Fibroblast of mammary gland (primary cell): Measurements from ENCODE around the gene EEF1AKMT2.

Experiments used
- DNase-seq: peaks from one replicate; pipeline ENCODE4 v3.0.0-alpha.2; 2010; ENCODE audit warnings: low read depth
- H3K4me3 ChIP-seq: 2 replicates; pipeline ENCODE4 v1.5.1; 2011; ENCODE audit warnings: low read depth, mild to moderate bottlenecking, low read length, moderate library complexity; ENCODE audit not compliant: control insufficient read depth
- CTCF ChIP-seq: conservative IDR thresholded peaks from 2 replicates; pipeline ENCODE4 v1.5.1; 2011; ENCODE audit warnings: low read depth, low read length, inconsistent platforms; ENCODE audit not compliant: control insufficient read depth, insufficient read depth

EEF1AKMT2 gene

DNA sequence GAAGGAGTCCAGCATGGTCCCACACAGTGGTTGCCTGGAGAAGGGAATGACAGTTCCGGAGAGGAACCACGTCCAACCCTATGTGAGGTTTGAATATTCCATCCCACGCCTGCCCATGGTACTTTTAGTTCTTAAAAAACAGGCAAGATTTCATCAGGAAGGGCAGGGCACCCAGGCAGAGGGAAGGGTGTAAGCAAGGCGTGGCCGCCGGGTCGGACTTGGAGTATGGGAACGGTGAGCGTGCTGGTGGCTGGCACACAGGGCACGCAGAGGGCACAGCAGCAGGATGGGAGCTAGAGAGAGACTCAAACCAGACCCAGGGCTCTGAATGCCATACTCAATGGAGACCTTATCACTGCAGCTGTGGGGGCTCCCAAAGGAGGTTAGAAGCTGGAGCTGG, 81.8 kb downstream of the EEF1AKMT2 start:
- TF ChIP-seq CTCF: no peak
- H3K4me3 ChIP-seq: no peak overlapping the region
- DNase-seq: no peak

- TF ChIP-seq CTCF: no peak
- no peak for DNase-seq
- H3K4me3 ChIP-seq: no peak overlapping the region
Observed at GRCh38 chr10:124708922-124709520, 82.7 kb downstream of the EEF1AKMT2 start.

DNA sequence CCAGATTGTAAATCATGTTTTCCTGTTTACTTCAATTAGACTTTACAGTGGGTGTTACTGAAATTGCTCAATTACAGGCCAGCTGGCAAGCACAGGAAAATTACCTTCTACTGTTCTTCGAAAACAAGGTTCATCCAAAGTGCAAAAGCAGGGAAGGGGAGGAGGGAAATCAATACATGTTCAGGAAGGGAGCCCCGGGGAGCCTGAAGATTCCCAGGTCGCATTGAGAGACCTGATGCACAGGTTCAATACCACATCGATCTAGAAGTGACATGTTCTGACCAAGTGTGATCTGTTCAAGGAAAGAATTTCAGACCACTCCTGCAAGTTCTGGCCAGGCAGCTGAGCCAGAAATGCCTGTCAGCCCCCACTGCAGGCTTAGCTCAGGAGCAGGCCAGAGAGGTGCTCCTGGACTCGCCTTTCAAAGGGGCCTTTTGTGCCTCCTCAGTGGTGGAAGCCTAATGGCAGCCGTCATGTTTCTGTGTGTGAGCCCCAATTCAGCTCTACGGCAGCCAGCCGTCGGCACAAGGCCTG, 83.4 kb downstream of the EEF1AKMT2 start:
- H3K4me3 ChIP-seq: no peak overlapping the region
- TF ChIP-seq CTCF: no peak
- DNase-seq: no peak
